ENCODE measurements around the gene RASSF6.

DNA sequence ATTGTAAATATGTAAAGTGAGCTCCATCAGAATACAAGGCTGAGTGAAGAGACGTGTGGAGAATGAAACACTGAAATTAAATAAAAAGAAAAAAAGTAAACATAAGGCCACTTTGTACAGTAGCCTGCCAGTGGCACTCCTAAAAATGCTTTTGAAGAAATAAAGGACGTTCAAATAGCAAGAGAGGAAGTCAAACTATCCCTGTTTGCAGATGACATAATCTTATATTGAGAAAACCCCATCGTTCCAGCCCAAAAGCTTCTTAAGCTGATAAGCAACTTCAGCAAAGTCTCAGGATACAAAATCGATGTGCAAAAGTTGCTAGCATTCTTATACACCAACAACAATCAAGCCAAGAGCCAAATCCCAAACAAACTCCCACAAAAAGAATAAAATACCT is 24.2 kb downstream of the RASSF6 start:
- TF ChIP-seq CTCF (IDR thresholded peaks at IDR 0.05) (no peak), POLR2A (IDR thresholded peaks at IDR 0.05) (no peak)
